DND-41 (cell line): ENCODE data around the gene A1BG.

Experiments used
- EZH2 ChIP-seq: IDR thresholded peaks from 3 replicates; pipeline ENCODE4 v1.6.1; 2012; ENCODE audit warnings: borderline replicate concordance, low read depth, mild to moderate bottlenecking, moderate library complexity, low read length, inconsistent platforms; ENCODE audit not compliant: severe bottlenecking
- TF ChIP-seq, protein P1 (sequence below): IDR thresholded peaks from 2 replicates; pipeline ENCODE4 v1.5.1; 2012; ENCODE audit warnings: borderline replicate concordance, low read length, moderate library complexity, mild to moderate bottlenecking; ENCODE audit not compliant: poor library complexity, severe bottlenecking; ENCODE audit errors: extremely low read depth

DNA sequence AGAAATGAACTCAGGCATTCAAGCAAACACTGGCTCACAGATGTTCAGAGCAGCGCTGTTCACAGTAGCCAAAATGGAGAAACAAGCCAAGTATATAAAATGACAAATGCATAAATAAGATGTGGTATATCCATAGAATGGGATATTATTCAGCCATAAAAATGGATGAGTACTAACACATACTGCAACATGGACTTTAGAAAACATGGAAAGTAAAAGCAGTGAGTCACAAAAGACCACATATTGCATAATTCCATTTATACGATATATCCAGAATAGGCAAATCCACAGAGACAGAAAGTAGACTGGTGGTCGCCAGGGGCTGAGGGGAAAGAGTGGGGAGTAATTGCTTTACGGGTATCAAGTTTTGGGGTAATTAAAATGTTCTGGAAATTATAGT is 20.9 kb upstream of the A1BG start:
- TF ChIP-seq, protein P1, sequence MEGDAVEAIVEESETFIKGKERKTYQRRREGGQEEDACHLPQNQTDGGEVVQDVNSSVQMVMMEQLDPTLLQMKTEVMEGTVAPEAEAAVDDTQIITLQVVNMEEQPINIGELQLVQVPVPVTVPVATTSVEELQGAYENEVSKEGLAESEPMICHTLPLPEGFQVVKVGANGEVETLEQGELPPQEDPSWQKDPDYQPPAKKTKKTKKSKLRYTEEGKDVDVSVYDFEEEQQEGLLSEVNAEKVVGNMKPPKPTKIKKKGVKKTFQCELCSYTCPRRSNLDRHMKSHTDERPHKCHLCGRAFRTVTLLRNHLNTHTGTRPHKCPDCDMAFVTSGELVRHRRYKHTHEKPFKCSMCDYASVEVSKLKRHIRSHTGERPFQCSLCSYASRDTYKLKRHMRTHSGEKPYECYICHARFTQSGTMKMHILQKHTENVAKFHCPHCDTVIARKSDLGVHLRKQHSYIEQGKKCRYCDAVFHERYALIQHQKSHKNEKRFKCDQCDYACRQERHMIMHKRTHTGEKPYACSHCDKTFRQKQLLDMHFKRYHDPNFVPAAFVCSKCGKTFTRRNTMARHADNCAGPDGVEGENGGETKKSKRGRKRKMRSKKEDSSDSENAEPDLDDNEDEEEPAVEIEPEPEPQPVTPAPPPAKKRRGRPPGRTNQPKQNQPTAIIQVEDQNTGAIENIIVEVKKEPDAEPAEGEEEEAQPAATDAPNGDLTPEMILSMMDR, result no peak
- no peak for TF ChIP-seq EZH2
